ENCODE data around the gene VCPKMT.
"Not testable (repeated sequence)": the region's sequence is repeated elsewhere in the genome, so short reads cannot be mapped to it uniquely, and the experiment has no call there.

VCPKMT gene

GRCh38 chr14:50083467-50084337, 32.7 kb downstream of the VCPKMT start:
- Mint-ChIP-seq H3K4me3 (peak overlapping the region; percentile 30 to 74), H3K27ac (peak overlapping the region; percentile 93 to 97), H3K27me3 (no peaks in the 10 kb centered on the region), H3K9me3 (no peaks in the 10 kb centered on the region), H3K4me1 (peaks cover 74% of the 10 kb centered on the region)
- DNase-seq (peak; percentile 71 to 76), ATAC-seq (peak; percentile 86)

- Mint-ChIP-seq H3K27me3 (no peaks in the 10 kb centered on the region), H3K27ac (peak overlapping the region; percentile 93 to 97), H3K4me1 (peaks cover 72% of the 10 kb centered on the region), H3K4me3 (peak overlapping the region; percentile 30 to 74), H3K9me3 (no peaks in the 10 kb centered on the region)
- ATAC-seq: peak; percentile 84
- peak; percentile 82 to 91 for DNase-seq
Measured at GRCh38 chr14:50082784-50083466, 33.4 kb downstream of the VCPKMT start.

GRCh38 chr14:50082308-50082742, 34.0 kb downstream of the VCPKMT start:
- ATAC-seq: peak; percentile 21
- Mint-ChIP-seq H3K4me3 (peak overlapping the region; percentile 30 to 74), H3K4me1 (peaks cover 71% of the 10 kb centered on the region), H3K27me3 (no peaks in the 10 kb centered on the region), H3K9me3 (no peaks in the 10 kb centered on the region), H3K27ac (peak overlapping the region; percentile 93 to 97)
- peak; percentile 49 to 61 for DNase-seq

DNA sequence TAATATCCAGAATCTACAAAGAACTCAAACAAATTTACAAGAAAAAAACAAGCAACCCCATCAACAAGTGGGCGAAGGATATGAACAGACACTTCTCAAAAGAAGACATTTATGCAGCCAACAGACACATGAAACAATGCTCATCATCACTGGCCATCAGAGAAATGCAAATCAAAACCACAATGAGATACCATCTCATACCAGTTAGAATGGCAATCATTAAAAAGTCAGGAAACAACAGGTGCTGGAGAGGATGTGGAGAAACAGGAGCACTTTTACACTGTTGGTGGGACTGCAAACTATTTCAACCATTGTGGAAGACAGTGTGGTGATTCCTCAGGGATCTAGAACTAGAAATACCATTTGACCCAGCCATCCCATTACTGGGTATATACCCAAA, 37.3 kb downstream of the VCPKMT start:
- DNase-seq, ATAC-seq, H3K27me3 Mint-ChIP-seq, H3K27ac Mint-ChIP-seq, H3K9me3 Mint-ChIP-seq, H3K4me3 Mint-ChIP-seq: not testable (repeated sequence)
- H3K4me1 Mint-ChIP-seq: peaks cover 67% of the 10 kb centered on the region

- DNase-seq, H3K27ac Mint-ChIP-seq, H3K27me3 Mint-ChIP-seq, ATAC-seq, H3K9me3 Mint-ChIP-seq, H3K4me3 Mint-ChIP-seq: not testable (repeated sequence)
- peaks cover 69% of the 10 kb centered on the region for H3K4me1 Mint-ChIP-seq
Measured at GRCh38 chr14:50073663-50074062, 42.7 kb downstream of the VCPKMT start.

GRCh38 chr14:50072395-50072794, 44.0 kb downstream of the VCPKMT start:
- DNase-seq (no peak), ATAC-seq (no peak)
- Mint-ChIP-seq H3K27me3 (no peaks in the 10 kb centered on the region), H3K4me3 (no peak overlapping the region), H3K27ac (no peak overlapping the region), H3K4me1 (peaks cover 71% of the 10 kb centered on the region), H3K9me3 (no peaks in the 10 kb centered on the region)

- Mint-ChIP-seq H3K4me3 (no peak overlapping the region), H3K4me1 (peaks cover 72% of the 10 kb centered on the region), H3K27me3 (no peaks in the 10 kb centered on the region), H3K9me3 (no peaks in the 10 kb centered on the region), H3K27ac (peak overlapping the region in 1 of 2 donors; percentile 30)
- DNase-seq: no peak
- ATAC-seq: no peak
Measured at GRCh38 chr14:50070840-50071548, 45.4 kb downstream of the VCPKMT start.

DNA sequence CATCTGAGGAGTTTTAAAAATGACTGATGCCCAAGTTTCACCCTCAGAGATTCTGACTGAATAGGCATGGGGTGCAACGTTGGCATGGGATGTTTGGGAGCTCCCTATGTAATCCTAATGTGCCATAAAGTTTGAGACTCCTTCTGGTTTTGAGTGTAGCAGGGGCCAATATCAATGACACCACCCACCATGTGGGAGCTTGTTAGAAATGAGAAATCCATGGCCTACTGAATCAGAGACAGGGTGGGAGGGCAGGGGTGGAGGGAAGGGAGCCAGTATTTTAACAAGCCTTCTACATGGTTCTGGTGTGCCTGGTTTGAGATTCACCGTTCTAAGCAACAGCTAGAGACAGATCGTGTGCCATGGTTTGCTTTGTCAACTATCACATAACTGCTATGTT, 46.1 kb downstream of the VCPKMT start:
- Mint-ChIP-seq H3K9me3 (no peaks in the 10 kb centered on the region), H3K27ac (no peak overlapping the region), H3K4me3 (no peak overlapping the region), H3K4me1 (peaks cover 72% of the 10 kb centered on the region), H3K27me3 (no peaks in the 10 kb centered on the region)
- DNase-seq: no peak
- ATAC-seq: peak; percentile 21

DNA sequence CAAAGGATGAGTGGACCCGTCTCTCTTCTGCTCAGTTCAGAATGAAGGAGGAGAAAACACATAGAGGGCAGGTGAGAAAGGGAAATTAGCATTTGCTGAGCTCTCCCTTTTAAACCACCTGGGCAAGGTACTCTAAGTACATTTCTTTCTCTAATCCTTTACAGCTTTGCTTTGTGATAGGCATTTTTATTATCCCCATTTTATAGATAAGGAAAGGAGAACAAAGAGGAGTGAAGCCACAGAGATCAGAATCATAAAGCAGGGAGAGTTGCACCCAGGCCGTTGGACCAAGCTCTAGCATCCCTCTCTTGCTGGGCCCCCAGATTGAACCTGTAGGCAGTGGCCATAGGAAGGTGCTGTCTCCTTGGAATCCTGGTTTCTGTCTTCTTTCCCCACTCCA, 47.0 kb downstream of the VCPKMT start:
- no peak for DNase-seq
- Mint-ChIP-seq H3K4me3 (no peak overlapping the region), H3K4me1 (peaks cover 76% of the 10 kb centered on the region), H3K9me3 (no peaks in the 10 kb centered on the region), H3K27me3 (no peaks in the 10 kb centered on the region), H3K27ac (peak overlapping the region; percentile 36 to 71)
- ATAC-seq: no peak

DNA sequence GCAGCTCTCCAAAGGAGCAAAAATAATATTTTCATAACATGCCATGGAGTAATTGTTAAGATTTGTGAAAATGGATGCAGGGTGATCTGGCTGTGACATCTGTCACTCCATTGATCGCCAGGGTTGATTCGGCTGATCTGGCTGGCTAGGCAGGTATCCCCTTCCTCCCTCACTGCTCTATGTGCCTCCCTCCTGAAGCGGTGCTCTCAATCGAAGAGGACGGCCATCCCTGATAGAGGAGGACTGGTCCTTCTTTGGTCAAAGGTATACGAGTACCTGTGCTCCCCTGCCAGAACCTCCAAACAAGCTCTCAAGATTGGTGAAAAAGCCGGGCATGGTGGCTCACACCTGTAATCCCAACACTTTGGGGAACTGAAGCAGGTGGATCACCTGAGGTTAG, 47.9 kb downstream of the VCPKMT start:
- Mint-ChIP-seq H3K4me1 (peaks cover 83% of the 10 kb centered on the region), H3K27me3 (no peaks in the 10 kb centered on the region), H3K4me3 (no peak overlapping the region), H3K27ac (no peak overlapping the region), H3K9me3 (no peaks in the 10 kb centered on the region)
- no peak for ATAC-seq
- DNase-seq: no peak

GRCh38 chr14:50067723-50068495, 48.5 kb downstream of the VCPKMT start:
- H3K4me3 Mint-ChIP-seq: no peak overlapping the region
- H3K27ac Mint-ChIP-seq: no peak overlapping the region
- peaks cover 83% of the 10 kb centered on the region for H3K4me1 Mint-ChIP-seq
- no peaks in the 10 kb centered on the region for H3K9me3 Mint-ChIP-seq
- no peak for ATAC-seq
- no peak for DNase-seq
- no peaks in the 10 kb centered on the region for H3K27me3 Mint-ChIP-seq

DNA sequence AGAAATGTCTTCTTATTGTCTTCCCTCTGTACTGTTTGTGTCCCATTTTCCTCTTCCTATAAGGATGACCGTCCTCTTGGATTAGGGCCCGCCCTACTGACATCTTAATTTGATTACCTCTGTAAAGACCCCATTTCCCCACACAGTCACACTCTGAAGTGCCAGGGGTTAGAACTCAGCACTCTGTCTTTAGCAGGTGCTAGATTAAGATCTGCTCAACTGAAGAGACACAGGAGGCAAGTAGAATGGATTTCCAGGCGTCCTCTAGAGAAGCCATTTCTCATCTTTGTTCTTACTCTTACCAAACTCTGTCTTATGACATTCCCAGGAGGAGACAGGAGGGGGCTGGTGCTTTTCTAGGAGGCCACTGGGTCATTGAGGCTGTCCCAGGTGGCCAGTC, 50.8 kb downstream of the VCPKMT start:
- peak overlapping the region; percentile 31 to 73 for H3K4me3 Mint-ChIP-seq
- ATAC-seq (no peak), DNase-seq (no peak)
- peak overlapping the region; percentile 93 to 98 for H3K27ac Mint-ChIP-seq
- no peaks in the 10 kb centered on the region for H3K9me3 Mint-ChIP-seq
- H3K27me3 Mint-ChIP-seq: no peaks in the 10 kb centered on the region
- H3K4me1 Mint-ChIP-seq: peaks cover 85% of the 10 kb centered on the region

GRCh38 chr14:50064993-50065392, 51.4 kb downstream of the VCPKMT start:
- DNase-seq: peak; percentile 65 to 83
- H3K27ac Mint-ChIP-seq: peak overlapping the region; percentile 93 to 98
- H3K4me3 Mint-ChIP-seq: peak overlapping the region; percentile 34 to 73
- peak; percentile 81 for ATAC-seq
- H3K27me3 Mint-ChIP-seq: no peaks in the 10 kb centered on the region
- H3K9me3 Mint-ChIP-seq: no peaks in the 10 kb centered on the region
- peaks cover 91% of the 10 kb centered on the region for H3K4me1 Mint-ChIP-seq

DNA sequence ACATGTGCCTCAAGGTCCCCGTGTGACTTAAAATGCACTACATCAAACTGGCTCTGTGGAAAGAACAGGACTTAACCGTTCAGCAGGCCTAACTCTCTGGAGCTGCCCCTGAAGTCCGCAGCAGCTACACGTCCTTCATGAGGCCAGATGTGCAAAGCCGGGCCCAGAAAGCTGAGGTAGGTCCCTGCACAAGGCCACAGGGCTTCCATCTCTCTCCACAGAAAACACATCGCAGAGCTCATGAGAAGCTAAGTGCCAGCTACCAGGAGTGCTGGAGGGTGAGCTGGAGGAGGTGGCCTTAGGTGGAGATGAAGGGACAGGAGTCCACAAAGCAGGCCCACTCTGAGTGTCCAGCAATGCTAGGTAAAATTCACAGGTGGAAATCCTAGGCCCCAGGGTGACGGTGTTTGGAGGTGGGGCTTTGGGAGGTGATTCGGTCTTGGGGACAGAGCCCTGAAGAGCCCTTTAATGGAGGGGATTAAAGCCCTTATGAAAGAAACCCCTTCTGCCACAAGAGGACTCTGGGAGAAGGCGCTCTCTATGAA, 52.4 kb downstream of the VCPKMT start:
- DNase-seq: no peak
- no peak for ATAC-seq
- H3K4me3 Mint-ChIP-seq: peak overlapping the region; percentile 64 to 73
- no peaks in the 10 kb centered on the region for H3K9me3 Mint-ChIP-seq
- peaks cover 95% of the 10 kb centered on the region for H3K4me1 Mint-ChIP-seq
- H3K27ac Mint-ChIP-seq: peak overlapping the region; percentile 75 to 93
- no peaks in the 10 kb centered on the region for H3K27me3 Mint-ChIP-seq

All from stimulated activated naive CD8-positive, alpha-beta T cell treated with anti-CD3 and anti-CD28 coated beads, Interleukin-15, amount 100 ng/mL, for 72 hours (primary cell).